ENCODE results near the gene STMP1.

GRCh38 chr7:135713836-135714470, 51.6 kb downstream of the STMP1 start:
- TF ChIP-seq CTCF (IDR thresholded peaks at IDR 0.05): no peak
- no peak for TF ChIP-seq CHD2 (IDR thresholded peaks at IDR 0.05; ENCODE audit: low read length, partially characterized antibody)
- TF ChIP-seq E2F6 (IDR thresholded peaks at IDR 0.05; ENCODE audit: borderline replicate concordance, low read depth): no peak
- TF ChIP-seq EHMT2 (IDR thresholded peaks at IDR 0.05; ENCODE audit: low read depth): no peak
- TF ChIP-seq SMC3 (IDR thresholded peaks at IDR 0.05): no peak
- no peak for TF ChIP-seq MAFK (IDR thresholded peaks at IDR 0.05; ENCODE audit: partially characterized antibody)
- no peak for TF ChIP-seq MYC (IDR thresholded peaks at IDR 0.05; ENCODE audit: borderline replicate concordance, low read length)
- no peak for TF ChIP-seq MAX (IDR thresholded peaks at IDR 0.05)
- TF ChIP-seq EP300 (IDR thresholded peaks at IDR 0.05): no peak

Measured in A549 (cell line).